ENCODE measurements around the gene PRPSAP2.

Gene PRPSAP2

DNA sequence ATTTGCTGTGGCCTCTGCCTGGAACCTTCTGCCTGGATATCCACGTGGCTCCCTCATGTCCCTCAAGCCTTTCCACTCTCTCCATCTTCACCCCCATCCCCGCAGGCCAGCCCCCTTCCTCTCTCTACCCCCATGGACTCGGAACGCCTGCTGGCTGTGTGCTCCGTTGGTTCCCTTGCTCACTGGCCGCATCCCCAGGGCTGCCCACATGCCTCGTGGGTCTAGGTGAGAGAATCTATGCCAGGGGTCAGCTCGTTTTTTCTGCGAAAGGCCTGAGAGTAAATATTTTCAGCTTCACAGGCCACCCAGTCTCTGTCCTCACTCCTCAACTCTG is 106.1 kb downstream of the PRPSAP2 start:
- no peak overlapping the region for H2AFZ ChIP-seq (ENCODE audit: low read depth, low read length, severe bottlenecking)
- no peaks in the 10 kb centered on the region for H4K20me1 ChIP-seq (ENCODE audit: low read depth, low read length)
- no peaks in the 10 kb centered on the region for H3K27me3 ChIP-seq (ENCODE audit: low read length)
- no peak for TF ChIP-seq EZH2phosphoT487 (conservative IDR thresholded peaks at IDR 0.05; ENCODE audit: low read length)
- TF ChIP-seq, protein P1, sequence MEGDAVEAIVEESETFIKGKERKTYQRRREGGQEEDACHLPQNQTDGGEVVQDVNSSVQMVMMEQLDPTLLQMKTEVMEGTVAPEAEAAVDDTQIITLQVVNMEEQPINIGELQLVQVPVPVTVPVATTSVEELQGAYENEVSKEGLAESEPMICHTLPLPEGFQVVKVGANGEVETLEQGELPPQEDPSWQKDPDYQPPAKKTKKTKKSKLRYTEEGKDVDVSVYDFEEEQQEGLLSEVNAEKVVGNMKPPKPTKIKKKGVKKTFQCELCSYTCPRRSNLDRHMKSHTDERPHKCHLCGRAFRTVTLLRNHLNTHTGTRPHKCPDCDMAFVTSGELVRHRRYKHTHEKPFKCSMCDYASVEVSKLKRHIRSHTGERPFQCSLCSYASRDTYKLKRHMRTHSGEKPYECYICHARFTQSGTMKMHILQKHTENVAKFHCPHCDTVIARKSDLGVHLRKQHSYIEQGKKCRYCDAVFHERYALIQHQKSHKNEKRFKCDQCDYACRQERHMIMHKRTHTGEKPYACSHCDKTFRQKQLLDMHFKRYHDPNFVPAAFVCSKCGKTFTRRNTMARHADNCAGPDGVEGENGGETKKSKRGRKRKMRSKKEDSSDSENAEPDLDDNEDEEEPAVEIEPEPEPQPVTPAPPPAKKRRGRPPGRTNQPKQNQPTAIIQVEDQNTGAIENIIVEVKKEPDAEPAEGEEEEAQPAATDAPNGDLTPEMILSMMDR (IDR thresholded peaks at IDR 0.05; ENCODE audit: insufficient read depth, low read length, poor library complexity, severe bottlenecking): no peak
- no peaks in the 10 kb centered on the region for H3K9me3 ChIP-seq (ENCODE audit: insufficient read depth, low read length)
- no peaks in the 10 kb centered on the region for H3K79me2 ChIP-seq (ENCODE audit: insufficient read depth, low read length)
- no peak overlapping the region for H3K9ac ChIP-seq (ENCODE audit: low read length)
- H3K36me3 ChIP-seq (ENCODE audit: low read length): no peaks in the 10 kb centered on the region
- H3K4me3 ChIP-seq (ENCODE audit: insufficient read depth, low read length, poor library complexity, severe bottlenecking): no peak overlapping the region
- no peak overlapping the region for H3K4me2 ChIP-seq (ENCODE audit: low read depth, low read length, poor library complexity, severe bottlenecking)
- H3K27ac ChIP-seq (ENCODE audit: low read depth, low read length): no peak overlapping the region
- no peaks in the 10 kb centered on the region for H3K9me2 ChIP-seq (replicated peaks; ENCODE audit: insufficient read depth, low read length)
- no peaks in the 10 kb centered on the region for H3F3A ChIP-seq (ENCODE audit: insufficient read depth)

DNA sequence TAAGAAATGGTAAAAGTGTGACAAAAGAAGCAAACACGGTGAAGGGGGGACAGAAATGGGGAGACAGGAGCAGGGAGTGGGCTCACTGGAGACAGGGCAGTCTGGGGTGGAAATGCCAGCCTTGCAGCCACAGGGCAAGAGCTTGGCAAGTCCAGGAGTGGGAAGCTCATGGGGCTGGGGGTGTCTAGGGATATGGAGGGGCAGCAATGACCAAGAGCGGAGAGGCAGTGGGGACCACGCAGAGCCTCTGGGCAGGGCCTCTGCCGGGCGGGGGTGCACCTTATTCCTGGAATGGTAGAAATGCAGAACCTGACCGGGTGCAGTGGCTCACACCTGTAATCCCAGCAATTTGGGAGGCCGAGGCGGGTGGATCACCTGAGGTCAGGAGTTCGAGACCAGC is 106.6 kb downstream of the PRPSAP2 start:
- H3K4me2 ChIP-seq (ENCODE audit: low read depth, low read length, poor library complexity, severe bottlenecking): no peak overlapping the region
- TF ChIP-seq, protein P1 (IDR thresholded peaks at IDR 0.05; ENCODE audit: insufficient read depth, low read length, poor library complexity, severe bottlenecking): no peak
- TF ChIP-seq EZH2phosphoT487 (conservative IDR thresholded peaks at IDR 0.05; ENCODE audit: low read length): no peak

DNA sequence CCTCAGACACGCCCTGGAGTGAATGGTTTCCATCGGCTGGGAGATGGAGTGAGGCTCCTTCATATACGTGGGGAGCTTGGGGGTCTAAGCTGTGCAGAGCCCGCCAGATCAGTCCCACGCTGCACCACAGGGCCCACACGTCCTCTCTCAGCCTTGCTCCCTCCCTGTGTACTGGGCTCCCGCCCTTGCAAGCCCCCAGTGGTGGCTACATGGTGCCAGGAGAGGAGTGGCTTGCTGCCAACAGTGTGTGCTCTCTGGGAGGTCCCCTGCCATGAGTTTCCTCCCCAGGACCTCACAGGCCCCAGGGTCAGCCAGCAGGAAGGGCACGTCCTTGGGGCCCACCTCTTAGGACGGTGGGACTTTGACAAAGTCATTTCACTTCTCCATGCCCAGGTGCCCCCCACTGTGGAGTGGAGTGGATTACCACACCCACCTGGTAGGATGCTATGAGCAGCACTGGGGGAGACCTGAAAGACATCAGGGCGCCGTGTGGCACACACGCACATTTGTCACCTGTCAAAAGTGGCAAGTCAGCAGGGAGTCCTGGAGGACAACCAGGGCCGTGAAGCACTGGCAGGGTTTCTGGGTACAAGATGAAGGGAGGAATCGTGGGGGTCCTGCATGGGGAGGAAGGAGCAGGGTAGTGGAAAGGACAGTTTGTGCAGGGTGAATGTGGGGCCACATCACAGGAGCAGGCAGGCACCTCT is 107.8 kb downstream of the PRPSAP2 start:
- H3K4me2 ChIP-seq (ENCODE audit: low read depth, low read length, poor library complexity, severe bottlenecking): no peak overlapping the region
- H3K9ac ChIP-seq (ENCODE audit: low read length): no peak overlapping the region
- no peak for TF ChIP-seq EZH2phosphoT487 (conservative IDR thresholded peaks at IDR 0.05; ENCODE audit: low read length)
- TF ChIP-seq, protein P1 (IDR thresholded peaks at IDR 0.05; ENCODE audit: insufficient read depth, low read length, poor library complexity, severe bottlenecking): no peak
- no peaks in the 10 kb centered on the region for H4K20me1 ChIP-seq (ENCODE audit: low read depth, low read length)
- H3K79me2 ChIP-seq (ENCODE audit: insufficient read depth, low read length): no peaks in the 10 kb centered on the region
- no peak overlapping the region for H3K4me3 ChIP-seq (ENCODE audit: insufficient read depth, low read length, poor library complexity, severe bottlenecking)
- H3K27ac ChIP-seq (ENCODE audit: low read depth, low read length): no peak overlapping the region
- H3K27me3 ChIP-seq (ENCODE audit: low read length): no peaks in the 10 kb centered on the region
- H3F3A ChIP-seq (ENCODE audit: insufficient read depth): no peaks in the 10 kb centered on the region
- H3K9me3 ChIP-seq (ENCODE audit: insufficient read depth, low read length): no peaks in the 10 kb centered on the region
- no peak overlapping the region for H2AFZ ChIP-seq (ENCODE audit: low read depth, low read length, severe bottlenecking)
- H3K9me2 ChIP-seq (replicated peaks; ENCODE audit: insufficient read depth, low read length): no peaks in the 10 kb centered on the region
- no peaks in the 10 kb centered on the region for H3K36me3 ChIP-seq (ENCODE audit: low read length)

More for the DNA sequence above, 106.6 kb downstream of the PRPSAP2 start:
- Histone ChIP-seq H3K9me3 (ENCODE audit: insufficient read depth, low read length) (no peaks in the 10 kb centered on the region), H3K9me2 (replicated peaks; ENCODE audit: insufficient read depth, low read length) (no peaks in the 10 kb centered on the region), H2AFZ (ENCODE audit: low read depth, low read length, severe bottlenecking) (no peak overlapping the region), H4K20me1 (ENCODE audit: low read depth, low read length) (no peaks in the 10 kb centered on the region), H3F3A (ENCODE audit: insufficient read depth) (no peaks in the 10 kb centered on the region), H3K79me2 (ENCODE audit: insufficient read depth, low read length) (no peaks in the 10 kb centered on the region), H3K27ac (ENCODE audit: low read depth, low read length) (no peak overlapping the region), H3K36me3 (ENCODE audit: low read length) (no peaks in the 10 kb centered on the region), H3K4me3 (ENCODE audit: insufficient read depth, low read length, poor library complexity, severe bottlenecking) (no peak overlapping the region), H3K9ac (ENCODE audit: low read length) (no peak overlapping the region), H3K27me3 (ENCODE audit: low read length) (no peaks in the 10 kb centered on the region)

Measured in SU-DHL-6 (cell line).